Measurements from ENCODE around the gene POU3F1.

- TF ChIP-seq, protein P1, sequence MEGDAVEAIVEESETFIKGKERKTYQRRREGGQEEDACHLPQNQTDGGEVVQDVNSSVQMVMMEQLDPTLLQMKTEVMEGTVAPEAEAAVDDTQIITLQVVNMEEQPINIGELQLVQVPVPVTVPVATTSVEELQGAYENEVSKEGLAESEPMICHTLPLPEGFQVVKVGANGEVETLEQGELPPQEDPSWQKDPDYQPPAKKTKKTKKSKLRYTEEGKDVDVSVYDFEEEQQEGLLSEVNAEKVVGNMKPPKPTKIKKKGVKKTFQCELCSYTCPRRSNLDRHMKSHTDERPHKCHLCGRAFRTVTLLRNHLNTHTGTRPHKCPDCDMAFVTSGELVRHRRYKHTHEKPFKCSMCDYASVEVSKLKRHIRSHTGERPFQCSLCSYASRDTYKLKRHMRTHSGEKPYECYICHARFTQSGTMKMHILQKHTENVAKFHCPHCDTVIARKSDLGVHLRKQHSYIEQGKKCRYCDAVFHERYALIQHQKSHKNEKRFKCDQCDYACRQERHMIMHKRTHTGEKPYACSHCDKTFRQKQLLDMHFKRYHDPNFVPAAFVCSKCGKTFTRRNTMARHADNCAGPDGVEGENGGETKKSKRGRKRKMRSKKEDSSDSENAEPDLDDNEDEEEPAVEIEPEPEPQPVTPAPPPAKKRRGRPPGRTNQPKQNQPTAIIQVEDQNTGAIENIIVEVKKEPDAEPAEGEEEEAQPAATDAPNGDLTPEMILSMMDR (IDR thresholded peaks at IDR 0.05; ENCODE audit: low read depth, low read length, poor library complexity, severe bottlenecking), result no peak
- TF ChIP-seq EZH2phosphoT487 (IDR thresholded peaks at IDR 0.05; ENCODE audit: borderline replicate concordance, low read length), result 0 out of 2 replicates have a peak, but pooled peaks have one; percentile 63
These were observed 450 bp upstream of the POU3F1 start for GRCh38 chr1:38046884-38047602.
